Activated CD8-positive, alpha-beta memory T cell treated with anti-CD3 and anti-CD28 coated beads, Interleukin-2, amount 50 U/mL, for 24 hours (primary cell): ENCODE data around the gene TNIK.
"Not testable (repeated sequence)": the region's sequence is repeated elsewhere in the genome, so short reads cannot be mapped to it uniquely, and the experiment has no call there.

Source experiments
- DNase-seq: peaks from one replicate; pipeline ENCODE4 v3.0.0-alpha.2; 2020; ENCODE audit errors: extremely low read depth

Gene TNIK

DNA sequence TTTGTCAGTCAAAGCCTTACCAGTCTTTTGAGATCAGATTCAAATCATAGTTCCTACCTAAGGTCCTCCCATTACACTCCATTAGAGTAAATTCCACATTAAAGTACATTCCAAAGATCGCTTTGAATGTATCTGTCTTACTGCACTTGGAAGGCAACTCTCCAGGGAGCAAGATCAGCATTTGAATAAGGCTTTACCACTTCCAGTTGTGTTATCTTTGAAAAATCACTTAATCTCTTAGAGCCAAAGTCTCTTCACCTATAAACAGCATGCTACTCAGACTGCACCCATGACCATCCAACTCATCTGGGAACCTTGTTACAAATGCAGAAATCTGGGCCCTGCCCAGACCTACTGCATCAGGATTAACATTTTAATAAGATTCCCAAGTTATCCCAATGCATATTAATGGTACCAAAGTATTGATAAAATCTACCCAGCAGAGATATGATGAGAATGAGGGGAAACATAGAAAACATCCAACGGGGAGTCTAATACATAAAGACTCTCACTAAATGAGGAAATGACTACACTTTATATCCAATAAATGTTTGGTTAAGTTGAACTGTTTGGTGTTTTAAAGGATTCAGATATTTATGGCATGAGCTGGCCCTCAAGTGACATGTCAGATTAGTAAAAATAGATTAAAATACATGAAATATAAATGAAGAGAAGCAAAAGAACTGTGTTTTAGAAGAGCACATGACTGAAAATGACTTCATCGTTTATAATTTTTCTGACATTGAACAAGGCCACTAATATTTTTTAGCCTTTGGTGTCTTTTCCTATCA is 75.9 kb downstream of the TNIK start:
- no peak for DNase-seq

DNA sequence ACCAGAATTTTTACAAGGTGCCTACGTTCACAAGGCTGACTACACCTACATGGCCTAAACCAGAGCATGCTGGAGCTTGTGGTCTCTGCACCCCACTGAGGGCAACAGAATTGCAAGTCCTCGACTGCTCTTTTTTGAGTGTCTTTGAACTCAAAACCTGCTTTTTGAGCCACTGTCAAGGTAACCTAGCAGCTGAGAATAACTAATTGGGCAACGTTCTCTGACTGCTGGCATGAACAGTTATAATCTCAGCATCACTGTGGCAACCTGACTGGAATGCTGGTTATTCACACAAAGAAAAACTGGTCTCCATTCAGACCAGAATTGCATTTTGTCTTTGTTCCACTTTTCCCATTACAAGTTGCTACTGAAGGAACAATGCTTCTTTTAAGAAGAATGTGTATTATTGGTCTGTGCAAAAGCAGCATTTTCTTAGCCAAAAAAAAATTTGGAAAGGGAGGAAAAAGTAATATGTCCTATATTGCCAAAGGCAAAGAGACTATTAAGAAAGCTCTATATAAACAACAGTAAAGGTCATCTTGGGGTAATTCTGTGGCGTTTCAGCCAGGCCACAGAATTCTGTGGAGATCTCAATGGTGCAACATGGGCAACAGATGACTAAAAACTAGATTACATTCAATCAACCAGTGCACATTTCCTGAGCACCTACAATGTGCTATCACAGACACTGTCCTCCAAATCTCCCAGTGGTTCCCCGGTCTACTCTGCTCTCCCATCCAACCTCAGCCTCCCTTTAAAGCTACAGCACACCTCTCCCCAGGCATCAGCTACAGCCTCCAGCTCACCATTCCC is 76.8 kb downstream of the TNIK start:
- no peak for DNase-seq

DNA sequence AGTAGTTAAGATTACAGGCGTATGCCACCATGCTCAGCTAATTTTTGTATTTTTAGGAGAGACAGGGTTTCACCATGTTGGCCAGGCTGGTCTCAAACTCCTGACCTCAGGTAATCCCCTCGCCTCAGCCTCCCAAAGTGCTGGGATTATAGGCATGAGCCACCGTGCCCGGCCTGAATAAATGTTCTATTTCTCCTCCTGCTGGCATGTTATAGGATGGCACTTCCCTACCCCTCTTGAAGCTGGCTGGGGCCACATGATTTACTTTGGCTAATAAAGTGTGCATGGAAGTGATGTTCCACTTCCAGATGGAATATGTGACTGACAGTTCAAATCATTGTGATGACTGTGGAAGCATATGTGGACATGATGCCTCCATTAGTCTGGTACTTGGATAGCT is 77.9 kb downstream of the TNIK start:
- not testable (repeated sequence) for DNase-seq

DNA sequence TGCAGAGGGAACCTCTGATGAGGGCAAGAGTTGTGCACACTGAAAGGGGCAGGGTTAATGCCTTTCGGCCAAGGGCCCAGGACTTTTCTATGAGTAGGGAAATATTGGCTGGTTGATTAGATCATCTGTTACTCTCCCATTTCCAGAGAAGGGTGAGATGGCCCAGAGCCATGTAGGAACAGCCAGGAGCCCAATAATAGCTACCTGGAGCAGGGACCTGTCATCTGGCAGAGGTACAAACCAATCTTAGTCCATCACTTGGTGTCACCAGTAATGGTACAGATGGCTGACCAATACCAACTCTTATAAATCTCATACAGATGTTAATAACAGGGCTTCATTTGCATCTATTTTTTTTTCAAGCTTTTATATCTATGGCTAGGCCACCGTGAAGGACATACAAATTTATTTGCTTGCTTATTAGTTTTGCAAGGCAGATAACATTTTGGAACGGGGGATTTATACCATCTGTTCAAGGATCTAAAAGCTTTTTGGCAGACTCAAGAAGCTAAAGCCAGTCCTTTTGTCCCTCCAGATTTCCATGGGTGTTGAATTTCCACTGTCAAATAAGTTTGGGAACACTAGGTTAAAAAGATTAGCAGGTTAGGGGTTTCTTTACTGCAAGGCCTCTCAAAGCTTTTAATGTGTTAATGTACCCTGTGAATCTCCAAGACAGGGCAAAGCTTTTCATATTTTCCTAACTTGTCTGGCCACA is 79.3 kb downstream of the TNIK start:
- no peak for DNase-seq

DNA sequence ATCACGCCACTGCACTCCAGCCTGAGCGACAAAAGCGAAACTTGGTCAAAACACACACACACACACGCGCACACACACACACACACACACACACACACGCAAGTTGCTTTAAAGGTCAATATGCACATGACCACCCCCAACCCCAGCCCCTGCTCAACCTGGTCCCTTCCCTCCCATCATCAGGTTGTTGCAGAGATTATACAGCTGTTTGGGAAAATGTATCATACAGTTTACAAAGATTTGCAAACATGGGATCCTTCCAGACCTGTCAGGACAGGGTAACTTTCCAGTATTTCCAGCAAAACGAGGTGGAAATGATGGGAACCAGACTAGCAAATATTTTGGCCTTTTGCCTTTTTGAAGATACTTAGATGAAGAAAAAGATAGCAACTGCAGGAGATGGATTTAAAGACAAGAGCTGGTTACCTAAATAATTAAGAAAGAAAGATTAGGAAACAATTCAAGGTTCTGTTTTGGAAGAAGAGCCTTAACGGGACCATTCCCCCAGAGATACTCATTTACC is 80.2 kb downstream of the TNIK start:
- no peak for DNase-seq

DNA sequence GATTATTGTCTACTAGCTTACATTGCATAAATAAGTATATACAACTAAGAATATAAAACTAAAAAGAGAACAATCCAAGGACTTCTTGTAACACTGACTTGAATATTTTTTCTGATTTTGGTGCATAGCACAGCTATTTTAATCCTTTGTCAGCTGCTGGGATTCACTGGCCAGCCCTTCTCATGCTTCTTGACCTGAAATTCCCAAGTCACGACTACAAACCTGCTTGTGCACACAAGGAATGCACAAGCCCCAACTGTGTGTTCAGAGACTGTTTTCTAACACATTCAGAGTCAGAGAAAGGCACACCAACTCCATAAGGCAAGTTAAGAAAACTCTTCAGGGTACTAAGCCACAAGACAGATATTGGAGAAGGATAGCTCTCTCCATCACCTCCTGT is 80.9 kb downstream of the TNIK start:
- DNase-seq: no peak

DNA sequence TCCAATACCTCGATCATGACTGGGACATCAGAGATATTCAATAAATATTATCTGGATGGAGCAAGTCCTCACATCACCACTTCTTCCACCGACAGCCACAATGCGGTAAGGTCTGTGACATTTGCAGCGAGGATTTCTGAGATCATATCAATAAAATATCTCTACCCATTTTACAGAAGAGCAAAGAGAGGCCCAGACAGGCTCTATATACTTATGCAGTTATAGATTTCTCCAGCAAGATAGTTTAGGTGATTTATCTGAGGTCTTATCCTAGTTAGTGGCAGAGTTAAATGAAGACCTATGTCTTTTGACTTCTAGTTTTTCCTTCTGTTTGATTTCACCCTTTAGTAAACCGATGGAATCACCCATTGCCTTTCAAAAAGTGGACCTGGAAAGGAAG is 81.6 kb downstream of the TNIK start:
- no peak for DNase-seq

DNA sequence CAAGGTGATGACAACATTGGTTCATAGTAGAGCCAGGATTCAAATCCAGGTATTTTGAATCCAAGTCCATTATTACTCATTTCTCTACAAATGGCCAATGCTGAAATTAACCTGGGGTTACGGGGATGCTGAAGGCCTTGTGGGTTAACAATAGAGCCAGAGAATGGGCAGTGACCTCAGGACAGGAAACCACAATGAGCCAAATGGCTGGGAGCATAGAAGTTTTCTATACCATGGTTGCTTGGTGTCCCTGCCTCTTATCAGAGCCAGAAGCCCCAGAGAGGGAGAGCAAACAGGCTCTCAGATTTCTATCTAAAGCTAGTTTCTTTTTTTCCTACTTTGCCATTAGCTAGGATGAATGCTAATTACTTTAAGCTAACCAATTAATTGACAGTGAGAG is 82.3 kb downstream of the TNIK start:
- DNase-seq: no peak

DNA sequence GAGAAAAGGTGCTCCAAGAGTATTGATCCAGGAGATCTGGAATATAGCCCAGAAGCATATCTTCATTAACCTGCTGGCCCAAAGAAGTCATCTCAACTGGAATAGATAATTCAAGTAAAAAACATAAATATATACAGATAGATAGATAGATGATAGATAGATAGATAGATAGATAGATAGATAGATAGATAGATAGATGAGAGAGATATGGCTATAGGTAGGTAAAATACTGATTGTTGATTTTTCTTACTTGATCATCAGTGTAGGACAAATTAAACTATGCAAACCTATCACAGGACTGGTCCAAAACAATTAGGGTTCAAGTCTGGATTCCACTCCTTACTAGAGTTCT is 83.6 kb downstream of the TNIK start:
- DNase-seq: no peak

DNA sequence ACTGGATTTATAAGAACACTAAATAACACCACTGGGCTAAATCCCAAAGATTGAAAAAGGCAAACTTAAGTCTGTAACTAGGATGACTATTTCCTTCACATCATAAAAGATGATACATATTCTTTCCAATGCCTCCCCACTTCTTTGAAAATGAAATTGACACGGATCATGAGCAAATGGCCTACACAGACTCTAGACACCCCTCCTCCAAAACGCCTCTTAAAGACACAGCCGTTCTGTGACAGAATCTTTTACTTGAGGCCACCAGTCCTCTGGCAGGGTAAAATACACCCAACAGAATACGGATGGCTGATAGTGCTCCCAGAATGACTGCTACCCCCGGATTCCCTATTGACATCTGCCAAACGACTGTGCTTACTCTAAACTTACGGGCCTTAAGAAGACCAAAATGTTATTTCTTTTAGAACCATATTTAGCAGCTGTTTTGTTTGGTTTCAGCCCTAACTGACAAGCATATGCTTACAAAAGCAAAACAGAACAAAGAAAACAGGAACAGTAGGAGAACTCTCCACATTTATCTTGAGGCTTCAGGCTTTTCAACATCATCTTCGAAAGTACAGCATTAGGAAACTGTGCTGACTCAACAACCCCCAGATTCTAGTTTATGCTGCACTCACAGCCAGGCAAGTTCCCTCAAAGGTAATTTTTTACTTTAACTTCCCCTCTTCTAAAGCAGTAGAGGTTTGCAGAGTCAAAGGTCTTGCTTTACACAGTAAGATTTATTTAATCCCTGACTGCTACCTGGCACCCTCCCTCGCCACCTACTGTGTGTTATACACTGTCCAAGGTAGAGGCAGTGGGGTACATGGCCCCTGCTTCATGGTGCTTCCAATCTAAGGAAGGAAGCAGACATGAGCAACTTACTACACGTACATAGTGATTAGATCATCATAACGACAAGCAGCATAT is 84.3 kb downstream of the TNIK start:
- no peak for DNase-seq

DNA sequence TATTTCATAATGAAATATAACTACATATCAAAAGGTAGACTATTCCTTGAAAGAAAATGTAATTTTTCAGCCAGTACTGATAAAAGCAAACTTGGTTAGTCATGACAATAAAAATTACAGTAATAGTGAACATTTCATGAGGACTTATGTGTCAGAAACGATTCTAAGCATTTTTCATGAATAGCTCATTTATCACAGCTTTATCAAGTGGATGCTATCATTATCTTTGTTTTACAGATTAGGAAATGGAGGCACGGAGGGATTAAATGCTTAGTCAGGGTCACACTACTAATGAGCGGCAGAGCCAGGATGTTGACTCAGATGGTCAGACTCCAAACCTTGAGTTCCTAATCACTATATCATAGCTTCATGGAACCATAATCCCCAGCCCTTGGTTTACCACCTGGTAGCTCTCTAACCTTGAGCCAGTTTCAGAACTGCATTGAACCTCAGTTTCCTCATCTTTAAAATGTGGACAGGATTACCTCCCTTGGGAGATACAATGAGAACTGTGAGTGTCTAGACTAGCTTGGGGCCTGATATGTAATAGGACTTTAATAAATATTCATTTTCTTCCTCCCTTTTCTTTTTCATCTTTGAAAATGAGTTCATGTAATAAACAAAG is 85.4 kb downstream of the TNIK start:
- DNase-seq: no peak

DNA sequence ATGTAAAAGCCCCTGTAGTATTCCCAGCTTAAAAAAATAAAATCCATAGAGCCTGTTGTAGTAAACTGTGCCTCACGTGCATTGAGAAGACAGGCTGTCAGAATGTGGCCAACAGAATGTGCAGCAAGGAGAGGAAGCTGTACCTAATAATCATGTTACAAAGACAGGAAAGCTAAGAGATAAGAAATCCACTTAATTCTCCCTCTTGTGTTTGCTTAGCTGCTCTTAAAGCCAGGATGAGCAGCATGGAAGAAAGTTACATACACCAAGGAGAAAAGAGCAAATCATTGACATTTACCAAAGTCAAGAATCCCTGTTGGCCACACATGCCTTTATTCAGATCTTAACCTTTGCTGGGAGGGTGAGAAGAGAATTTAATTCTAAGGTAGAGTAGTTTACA is 85.9 kb downstream of the TNIK start:
- no peak for DNase-seq

DNA sequence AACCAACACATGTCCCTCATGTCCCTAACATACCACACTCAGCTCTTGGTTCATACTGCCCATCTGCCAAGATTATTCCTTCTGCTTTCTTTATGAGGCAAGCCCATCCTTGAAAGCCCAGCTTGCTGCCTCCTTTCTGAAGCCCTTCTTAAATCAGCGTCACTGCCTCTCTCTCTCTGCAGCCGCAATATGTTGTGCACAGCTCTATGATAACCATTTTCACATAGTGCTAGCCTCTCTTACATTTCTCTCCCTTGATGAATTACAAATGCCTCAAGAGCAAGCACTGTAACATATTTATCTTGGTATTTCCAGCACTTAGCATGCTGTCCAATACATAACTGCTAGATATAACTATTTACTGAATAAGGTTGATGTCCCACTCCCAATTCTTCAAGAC is 86.5 kb downstream of the TNIK start:
- DNase-seq: no peak

DNA sequence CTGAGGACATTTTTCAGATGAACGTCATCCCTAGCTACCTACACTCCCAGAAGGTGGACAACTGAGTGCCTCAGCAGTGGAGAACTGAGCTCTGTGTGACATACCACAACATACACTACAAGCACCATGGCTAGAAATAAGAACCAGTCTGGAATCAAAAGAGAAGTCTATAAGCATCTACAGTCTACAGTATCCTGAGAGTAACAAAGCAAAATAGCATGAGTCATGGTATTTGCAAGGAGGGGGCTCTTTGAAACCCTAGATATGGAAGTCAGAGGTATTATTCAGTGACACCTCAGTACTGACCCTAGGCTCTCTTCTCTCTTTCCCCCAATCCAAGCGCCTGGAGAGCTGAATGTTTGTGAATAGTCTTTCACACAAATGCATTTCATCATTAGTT is 87.5 kb downstream of the TNIK start:
- no peak for DNase-seq

DNA sequence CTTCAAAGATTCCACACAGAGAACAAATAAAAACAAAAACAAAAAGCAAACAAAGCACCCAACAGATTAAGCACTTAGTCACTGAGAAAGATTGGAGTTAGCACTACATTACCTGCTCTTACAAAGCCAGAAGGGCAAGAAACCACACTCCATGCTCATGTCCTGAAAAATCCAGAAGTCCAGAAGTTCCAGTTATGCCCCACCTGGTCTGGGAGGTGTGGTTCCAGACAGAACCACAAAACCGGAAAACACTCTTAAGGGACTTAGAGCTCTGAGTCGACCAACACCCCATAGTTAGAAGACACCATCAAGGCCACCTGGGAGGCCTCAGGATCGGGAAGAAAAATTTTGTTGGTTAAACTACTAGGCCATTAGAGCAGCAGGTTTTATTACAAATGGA is 88.9 kb downstream of the TNIK start:
- no peak for DNase-seq

DNA sequence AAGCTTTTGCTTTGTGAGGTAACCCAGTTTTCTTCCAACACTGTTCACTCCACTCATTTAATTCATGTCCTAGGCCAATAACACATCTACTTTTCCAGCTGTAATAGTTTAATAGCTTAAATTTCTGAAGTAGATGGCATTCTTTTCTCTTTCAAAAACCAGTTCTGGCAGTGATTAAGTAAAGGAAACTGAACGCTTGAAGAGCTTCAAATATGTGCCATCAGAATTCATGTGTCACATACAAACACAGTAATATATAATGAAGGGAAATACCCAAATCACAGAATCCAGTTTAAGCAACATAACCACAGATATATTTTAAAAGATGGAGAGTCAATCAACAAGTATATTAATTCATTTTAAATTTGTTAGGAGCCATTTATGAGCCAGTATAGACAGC is 91.0 kb downstream of the TNIK start:
- DNase-seq: no peak

DNA sequence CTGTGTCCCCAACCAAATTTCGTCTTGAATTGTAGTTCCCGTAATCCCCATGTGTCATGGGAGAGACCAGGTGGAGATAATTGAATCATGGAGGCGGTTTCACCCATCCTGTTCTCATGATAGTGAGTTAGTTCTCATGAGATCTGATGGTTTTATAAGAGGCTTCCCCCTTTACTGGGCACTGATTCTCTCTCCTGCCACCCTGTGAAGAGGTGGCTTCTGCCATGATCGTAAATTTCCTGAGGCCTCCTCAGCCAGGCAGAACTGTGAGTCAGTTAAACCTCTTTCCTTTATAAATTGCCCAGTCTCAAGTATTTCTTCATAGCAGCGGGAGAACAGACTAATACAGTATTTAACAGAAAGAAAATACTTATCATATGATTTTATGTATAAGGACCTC is 93.5 kb downstream of the TNIK start:
- not testable (repeated sequence) for DNase-seq

DNA sequence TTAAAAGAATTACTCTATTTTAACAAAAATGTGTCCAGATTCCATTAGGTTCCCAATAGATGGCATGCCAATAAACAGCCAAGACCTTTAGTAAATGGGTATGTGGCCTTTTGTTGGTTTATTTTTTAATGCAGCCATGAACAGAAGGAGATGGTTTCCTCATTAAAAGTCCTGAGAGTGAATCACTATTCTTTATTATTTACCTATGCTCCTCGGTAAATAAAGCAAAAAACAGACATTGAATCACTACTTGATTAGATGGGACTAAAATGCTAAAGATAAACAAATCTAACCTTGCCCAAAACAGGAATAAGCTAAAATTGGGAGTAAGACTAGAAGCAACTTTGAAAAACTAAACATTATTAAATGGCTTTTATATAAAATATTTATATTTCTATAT is 94.2 kb downstream of the TNIK start:
- DNase-seq: no peak

DNA sequence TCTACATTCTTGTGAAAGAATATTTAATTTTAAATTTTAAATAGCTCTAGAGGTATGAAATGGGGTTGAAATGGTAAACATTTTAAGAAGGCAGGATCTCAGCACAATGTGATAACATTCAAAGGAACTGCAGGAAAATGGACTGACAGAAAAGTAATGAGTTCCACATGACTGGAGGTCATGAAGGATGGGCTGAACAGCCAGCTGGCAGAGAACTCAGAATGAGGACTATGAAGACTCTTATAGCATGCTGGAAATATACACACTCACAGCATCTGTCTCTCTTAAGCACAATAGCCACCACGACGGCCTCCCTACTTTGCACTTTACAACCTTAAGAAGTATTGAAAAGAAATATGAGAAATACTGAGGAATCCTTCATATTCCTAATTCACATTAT is 94.7 kb downstream of the TNIK start:
- DNase-seq: no peak

DNA sequence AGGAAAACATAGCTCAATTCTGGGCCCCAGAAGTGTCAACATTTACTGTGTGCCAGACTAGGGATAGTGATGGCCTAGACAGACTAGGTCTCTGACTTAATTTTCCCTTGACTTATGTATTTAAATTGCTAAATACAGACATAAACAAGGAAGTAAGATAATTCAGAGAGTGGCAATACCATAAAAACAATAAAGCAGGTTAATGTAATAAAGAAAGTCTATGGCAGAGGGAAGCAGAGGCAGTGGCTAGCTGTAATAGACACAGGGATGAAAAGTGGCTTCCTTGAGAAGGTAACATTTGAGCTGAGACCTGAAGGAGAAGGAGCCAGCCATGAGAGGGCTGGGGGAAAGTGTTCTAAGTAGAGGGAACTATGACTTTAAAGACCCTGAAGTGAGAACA is 95.7 kb downstream of the TNIK start:
- no peak for DNase-seq

DNA sequence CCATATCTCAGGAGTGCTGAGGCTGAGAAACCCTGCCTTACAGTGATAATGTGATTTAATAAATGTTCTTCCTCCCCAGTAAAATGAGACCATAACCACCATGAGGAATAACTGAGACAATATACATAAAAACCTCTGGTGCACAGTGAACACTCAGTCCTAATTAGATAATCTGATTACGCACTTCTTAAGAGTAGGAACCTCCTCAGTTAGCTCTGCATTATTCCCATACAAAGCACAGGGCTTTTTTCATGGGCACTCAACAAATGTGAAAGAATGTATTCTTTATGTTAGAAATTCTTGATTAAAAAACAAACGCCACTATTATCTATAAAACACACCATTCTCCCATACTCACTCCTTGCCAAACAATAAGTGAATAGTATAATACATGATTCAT is 97.0 kb downstream of the TNIK start:
- DNase-seq: no peak
